Nephron (organoid): ENCODE measurements around the gene MICAL2.

Experiments
- H3K27ac Mint-ChIP-seq, 3 experiments: 2 replicates each; pipeline ENCODE4 v1.8.0; 2020; ENCODE audit warnings: mixed read lengths in 3 of 3, mild to moderate bottlenecking in 2 of 3, moderate library complexity in 1 of 3
- H3K27me3 Mint-ChIP-seq: 2 replicates; pipeline ENCODE4 v1.8.0; 2021; ENCODE audit warnings: low read depth, mild to moderate bottlenecking, moderate library complexity, mixed read lengths
- H3K36me3 Mint-ChIP-seq: 2 replicates; pipeline ENCODE4 v1.8.0; 2020; ENCODE audit warnings: low read depth, mixed read lengths
- H3K4me1 Mint-ChIP-seq: 2 replicates; pipeline ENCODE4 v1.8.0; 2020; ENCODE audit warnings: mixed read lengths
- H3K4me3 Mint-ChIP-seq, 3 experiments: 2 replicates each; pipeline ENCODE4 v1.8.0; 2020; ENCODE audit warnings: mild to moderate bottlenecking in 3 of 3, mixed read lengths in 3 of 3, moderate library complexity in 2 of 3
- H3K9me3 Mint-ChIP-seq: 2 replicates; pipeline ENCODE4 v1.8.0; 2020; ENCODE audit warnings: mixed read lengths
- TF ChIP-seq, protein P1 (sequence below), 3 experiments: fragments of 200-600 bp; sonication (generic); IDR thresholded peaks; one replicate each; pipeline ENCODE4 v1.5.0; 2021; ENCODE audit warnings: antibody characterized with exemption in 3 of 3; ENCODE audit not compliant: unreplicated experiment in 3 of 3

Gene MICAL2

DNA sequence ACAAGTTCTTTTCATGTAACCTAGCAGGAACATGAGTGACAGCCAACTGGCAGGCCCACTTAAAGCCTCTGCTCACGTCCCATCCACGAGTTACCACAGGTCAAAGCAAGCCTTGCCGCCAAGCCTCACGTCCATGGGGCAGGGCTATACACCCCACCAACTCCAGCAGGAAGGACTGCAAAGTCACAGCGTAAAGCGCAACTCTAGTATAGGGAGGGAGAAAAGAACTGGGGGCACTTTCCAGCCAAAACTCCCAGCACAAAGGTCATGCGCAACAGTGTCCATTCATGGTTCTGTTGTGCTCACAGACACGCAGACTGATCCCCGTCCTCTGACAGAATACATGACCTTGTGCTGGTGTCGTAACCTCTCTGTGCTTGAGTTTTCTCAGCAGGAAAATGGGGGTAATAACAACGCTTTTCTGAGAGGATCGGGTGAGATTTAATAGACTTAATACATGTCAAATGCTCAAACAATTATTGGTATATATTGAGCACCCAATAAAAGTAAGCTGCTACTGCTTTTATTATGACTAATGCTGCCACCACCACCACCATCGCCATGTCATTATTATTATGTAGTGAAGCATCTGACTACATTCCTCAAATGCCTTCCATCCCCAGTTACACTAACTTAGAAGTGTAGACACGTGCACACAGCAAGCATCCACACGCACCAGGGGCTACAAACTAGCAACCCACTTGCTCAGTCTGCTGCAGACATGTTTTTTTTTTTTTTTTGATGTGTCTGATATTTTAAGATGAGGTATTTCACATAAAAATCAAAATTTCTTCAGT, 162.6 kb downstream of the MICAL2 start:
- Mint-ChIP-seq H3K4me3 (no peak overlapping the region), H3K27me3 (peaks cover 9% of the 10 kb centered on the region), H3K27ac (no peak overlapping the region), H3K4me1 (peaks cover 20% of the 10 kb centered on the region), H3K9me3 (no peaks in the 10 kb centered on the region), H3K36me3 (no peaks in the 10 kb centered on the region)
- TF ChIP-seq, protein P1, sequence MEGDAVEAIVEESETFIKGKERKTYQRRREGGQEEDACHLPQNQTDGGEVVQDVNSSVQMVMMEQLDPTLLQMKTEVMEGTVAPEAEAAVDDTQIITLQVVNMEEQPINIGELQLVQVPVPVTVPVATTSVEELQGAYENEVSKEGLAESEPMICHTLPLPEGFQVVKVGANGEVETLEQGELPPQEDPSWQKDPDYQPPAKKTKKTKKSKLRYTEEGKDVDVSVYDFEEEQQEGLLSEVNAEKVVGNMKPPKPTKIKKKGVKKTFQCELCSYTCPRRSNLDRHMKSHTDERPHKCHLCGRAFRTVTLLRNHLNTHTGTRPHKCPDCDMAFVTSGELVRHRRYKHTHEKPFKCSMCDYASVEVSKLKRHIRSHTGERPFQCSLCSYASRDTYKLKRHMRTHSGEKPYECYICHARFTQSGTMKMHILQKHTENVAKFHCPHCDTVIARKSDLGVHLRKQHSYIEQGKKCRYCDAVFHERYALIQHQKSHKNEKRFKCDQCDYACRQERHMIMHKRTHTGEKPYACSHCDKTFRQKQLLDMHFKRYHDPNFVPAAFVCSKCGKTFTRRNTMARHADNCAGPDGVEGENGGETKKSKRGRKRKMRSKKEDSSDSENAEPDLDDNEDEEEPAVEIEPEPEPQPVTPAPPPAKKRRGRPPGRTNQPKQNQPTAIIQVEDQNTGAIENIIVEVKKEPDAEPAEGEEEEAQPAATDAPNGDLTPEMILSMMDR (IDR thresholded peaks at IDR 0.05; ENCODE audit: unreplicated experiment in 3 of 3) = no peak

DNA sequence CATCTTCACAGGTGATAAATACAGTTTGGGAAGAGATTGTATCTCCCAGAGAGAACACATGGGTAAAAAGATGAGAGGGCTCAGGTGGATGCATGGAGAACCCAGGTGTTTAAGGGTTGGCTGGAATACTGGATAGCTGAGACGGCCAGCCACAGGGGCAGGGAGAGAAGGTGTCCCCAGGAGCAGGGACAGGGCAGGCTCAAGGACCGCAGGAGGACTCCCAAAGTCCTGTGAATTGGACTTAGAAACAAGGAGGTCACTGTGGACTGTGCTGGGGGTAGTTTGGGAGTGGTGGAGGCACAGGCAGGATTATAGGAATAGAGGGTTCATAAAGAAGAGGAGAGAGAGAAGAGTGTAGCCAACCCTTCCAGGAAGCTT, 163.2 kb downstream of the MICAL2 start:
- Mint-ChIP-seq H3K4me3 (no peak overlapping the region), H3K27ac (no peak overlapping the region), H3K36me3 (no peaks in the 10 kb centered on the region), H3K27me3 (peaks cover 9% of the 10 kb centered on the region), H3K9me3 (no peaks in the 10 kb centered on the region), H3K4me1 (peaks cover 18% of the 10 kb centered on the region)
- TF ChIP-seq, protein P1 (IDR thresholded peaks at IDR 0.05; ENCODE audit: unreplicated experiment in 3 of 3) = no peak

DNA sequence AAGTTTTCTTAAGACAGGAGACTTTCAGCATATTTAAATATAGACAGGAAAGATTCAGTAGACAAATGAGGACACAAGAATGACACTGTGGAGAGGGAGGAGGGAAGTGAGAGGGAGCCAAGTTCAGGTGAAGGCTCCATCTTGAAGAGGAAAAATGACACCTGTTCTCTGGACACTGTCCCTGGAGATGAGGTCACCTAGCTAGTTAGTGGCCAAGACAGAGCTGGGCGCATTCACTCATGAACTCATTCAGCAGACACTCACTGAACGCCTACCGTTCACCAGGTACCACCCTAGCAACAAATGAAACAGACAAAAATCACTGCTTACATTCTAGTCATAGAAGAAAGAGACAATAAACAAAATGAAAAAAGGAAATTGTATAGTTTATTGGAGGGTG, 163.7 kb downstream of the MICAL2 start:
- H3K36me3 Mint-ChIP-seq = no peaks in the 10 kb centered on the region
- no peak overlapping the region for H3K27ac Mint-ChIP-seq
- H3K4me1 Mint-ChIP-seq = peaks cover 14% of the 10 kb centered on the region
- H3K4me3 Mint-ChIP-seq = no peak overlapping the region
- no peaks in the 10 kb centered on the region for H3K9me3 Mint-ChIP-seq
- TF ChIP-seq, protein P1 (IDR thresholded peaks at IDR 0.05; ENCODE audit: unreplicated experiment in 3 of 3) = no peak
- peaks cover 9% of the 10 kb centered on the region for H3K27me3 Mint-ChIP-seq

DNA sequence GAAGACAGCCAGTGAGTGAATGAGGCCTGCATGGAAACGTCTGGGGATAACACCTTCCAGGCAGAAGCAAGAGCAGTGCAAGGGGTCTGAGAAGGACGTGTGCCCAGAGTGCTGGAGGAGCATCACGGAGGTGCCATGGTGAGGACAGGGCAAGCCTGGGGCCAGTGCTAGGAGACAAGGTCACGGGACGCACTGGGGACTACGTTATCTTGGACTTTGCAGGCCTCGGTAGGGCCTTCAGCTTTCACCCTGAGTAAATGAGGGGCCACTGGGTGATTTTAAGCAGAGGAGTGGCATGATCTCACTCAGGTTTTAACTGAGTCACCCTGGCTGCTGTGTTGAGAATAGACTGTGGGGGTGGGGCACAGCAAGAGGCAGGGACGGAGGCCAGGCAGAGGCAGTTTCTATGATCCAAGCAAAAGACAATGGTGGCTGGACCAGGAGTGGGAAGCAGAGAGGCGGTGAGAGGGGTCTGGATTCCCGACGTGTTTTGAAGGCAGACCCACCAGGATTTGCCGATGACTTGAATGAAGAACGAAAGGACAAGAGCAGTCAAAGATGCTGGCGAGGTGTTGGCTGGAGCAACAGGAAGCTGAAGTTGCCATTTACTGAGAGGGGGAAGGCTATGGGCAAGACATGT, 164.3 kb downstream of the MICAL2 start:
- no peaks in the 10 kb centered on the region for H3K36me3 Mint-ChIP-seq
- peaks cover 10% of the 10 kb centered on the region for H3K4me1 Mint-ChIP-seq
- no peaks in the 10 kb centered on the region for H3K9me3 Mint-ChIP-seq
- TF ChIP-seq, protein P1 (IDR thresholded peaks at IDR 0.05; ENCODE audit: unreplicated experiment in 3 of 3) = no peak
- H3K27ac Mint-ChIP-seq = no peak overlapping the region
- peaks cover 9% of the 10 kb centered on the region for H3K27me3 Mint-ChIP-seq
- no peak overlapping the region for H3K4me3 Mint-ChIP-seq

DNA sequence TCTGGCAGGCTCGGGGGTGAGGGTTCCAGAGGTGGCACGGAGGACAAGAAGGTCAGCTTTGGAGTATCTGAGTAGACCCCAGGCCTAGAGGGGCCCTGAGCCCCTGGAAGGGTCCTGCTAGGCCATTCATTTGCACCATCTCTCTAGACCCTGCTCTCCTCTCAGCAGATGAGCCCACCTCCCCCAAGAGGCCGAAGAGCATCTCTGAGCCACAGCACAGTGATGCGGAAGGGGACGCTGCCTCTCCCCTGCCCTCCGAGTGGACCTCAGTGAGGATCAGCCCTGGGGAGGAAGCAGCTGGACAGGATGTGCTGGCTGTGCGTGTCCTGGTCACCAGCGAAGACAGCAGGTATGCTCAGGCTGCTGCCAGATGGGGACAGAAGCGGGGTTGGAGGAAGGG, 165.4 kb downstream of the MICAL2 start:
- H3K27me3 Mint-ChIP-seq = peaks cover 4% of the 10 kb centered on the region
- H3K4me1 Mint-ChIP-seq = no peaks in the 10 kb centered on the region
- H3K9me3 Mint-ChIP-seq = no peaks in the 10 kb centered on the region
- H3K36me3 Mint-ChIP-seq = no peaks in the 10 kb centered on the region
- H3K27ac Mint-ChIP-seq = no peak overlapping the region
- TF ChIP-seq, protein P1 (IDR thresholded peaks at IDR 0.05; ENCODE audit: unreplicated experiment in 3 of 3) = no peak
- no peak overlapping the region for H3K4me3 Mint-ChIP-seq

DNA sequence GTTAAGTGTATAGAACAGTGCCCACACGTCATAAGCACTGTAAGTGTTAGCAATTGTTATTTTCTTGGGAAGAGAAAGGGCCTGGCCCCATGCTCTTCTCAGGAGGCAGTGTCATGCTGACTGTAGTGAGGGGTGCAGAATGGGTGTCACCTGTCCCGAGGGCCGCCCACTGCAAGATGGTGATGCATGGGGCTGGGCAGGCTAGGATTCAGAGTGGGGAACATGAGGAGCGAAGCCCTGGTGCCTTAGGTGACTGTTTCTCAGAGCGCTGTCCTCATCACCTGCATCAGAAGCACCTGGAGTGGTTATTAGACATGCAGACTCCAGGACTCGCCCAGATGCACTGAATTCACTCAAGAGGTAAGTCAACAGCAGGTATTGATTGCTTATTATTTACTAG, 166.0 kb downstream of the MICAL2 start:
- Mint-ChIP-seq H3K4me3 (no peak overlapping the region), H3K4me1 (no peaks in the 10 kb centered on the region), H3K27me3 (peaks cover 4% of the 10 kb centered on the region), H3K36me3 (no peaks in the 10 kb centered on the region), H3K27ac (no peak overlapping the region), H3K9me3 (no peaks in the 10 kb centered on the region)
- TF ChIP-seq, protein P1 (IDR thresholded peaks at IDR 0.05; ENCODE audit: unreplicated experiment in 3 of 3) = no peak
